ENCODE results near the gene PBOV1.

The PBOV1 gene

DNA sequence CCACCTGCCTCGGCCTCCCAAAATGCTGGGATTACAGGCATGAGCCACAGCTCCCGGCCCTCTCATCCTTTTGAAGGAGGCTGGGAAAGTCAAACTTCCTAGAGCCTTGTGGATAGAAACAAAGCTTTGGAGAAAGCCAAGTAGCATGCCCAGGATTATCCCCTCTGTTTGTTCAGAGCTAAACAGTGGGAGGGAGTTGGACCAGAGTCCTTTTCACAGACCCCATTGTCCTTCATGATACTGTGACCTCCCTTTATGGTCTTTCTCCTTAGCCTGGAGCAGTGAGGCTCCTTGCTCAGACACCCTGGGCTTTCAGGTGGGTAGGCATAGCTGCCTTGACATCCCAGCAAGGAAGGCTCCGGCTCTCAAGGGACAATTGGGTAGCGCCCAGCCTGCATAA, 31.1 kb downstream of the PBOV1 start:
- Histone ChIP-seq H3K36me3 (ENCODE audit: control insufficient read depth, insufficient read depth, low read length) (no peaks in the 10 kb centered on the region), H3K79me2 (peaks cover 28% of the 10 kb centered on the region), H3K27me3 (ENCODE audit: control insufficient read depth, insufficient read depth, low read length) (no peaks in the 10 kb centered on the region), H3K9me3 (ENCODE audit: control insufficient read depth, low read length) (no peaks in the 10 kb centered on the region), H3K9ac (no peak overlapping the region), H3K27ac (no peak overlapping the region), H3K4me2 (ENCODE audit: low read length) (no peak overlapping the region), H3K4me3 (ENCODE audit: low read depth, low read length) (no peak overlapping the region), H2AFZ (no peak overlapping the region), H3K4me1 (peaks cover 4% of the 10 kb centered on the region)
- TF ChIP-seq, protein P1, sequence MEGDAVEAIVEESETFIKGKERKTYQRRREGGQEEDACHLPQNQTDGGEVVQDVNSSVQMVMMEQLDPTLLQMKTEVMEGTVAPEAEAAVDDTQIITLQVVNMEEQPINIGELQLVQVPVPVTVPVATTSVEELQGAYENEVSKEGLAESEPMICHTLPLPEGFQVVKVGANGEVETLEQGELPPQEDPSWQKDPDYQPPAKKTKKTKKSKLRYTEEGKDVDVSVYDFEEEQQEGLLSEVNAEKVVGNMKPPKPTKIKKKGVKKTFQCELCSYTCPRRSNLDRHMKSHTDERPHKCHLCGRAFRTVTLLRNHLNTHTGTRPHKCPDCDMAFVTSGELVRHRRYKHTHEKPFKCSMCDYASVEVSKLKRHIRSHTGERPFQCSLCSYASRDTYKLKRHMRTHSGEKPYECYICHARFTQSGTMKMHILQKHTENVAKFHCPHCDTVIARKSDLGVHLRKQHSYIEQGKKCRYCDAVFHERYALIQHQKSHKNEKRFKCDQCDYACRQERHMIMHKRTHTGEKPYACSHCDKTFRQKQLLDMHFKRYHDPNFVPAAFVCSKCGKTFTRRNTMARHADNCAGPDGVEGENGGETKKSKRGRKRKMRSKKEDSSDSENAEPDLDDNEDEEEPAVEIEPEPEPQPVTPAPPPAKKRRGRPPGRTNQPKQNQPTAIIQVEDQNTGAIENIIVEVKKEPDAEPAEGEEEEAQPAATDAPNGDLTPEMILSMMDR (IDR thresholded peaks at IDR 0.05): no peak

DNA sequence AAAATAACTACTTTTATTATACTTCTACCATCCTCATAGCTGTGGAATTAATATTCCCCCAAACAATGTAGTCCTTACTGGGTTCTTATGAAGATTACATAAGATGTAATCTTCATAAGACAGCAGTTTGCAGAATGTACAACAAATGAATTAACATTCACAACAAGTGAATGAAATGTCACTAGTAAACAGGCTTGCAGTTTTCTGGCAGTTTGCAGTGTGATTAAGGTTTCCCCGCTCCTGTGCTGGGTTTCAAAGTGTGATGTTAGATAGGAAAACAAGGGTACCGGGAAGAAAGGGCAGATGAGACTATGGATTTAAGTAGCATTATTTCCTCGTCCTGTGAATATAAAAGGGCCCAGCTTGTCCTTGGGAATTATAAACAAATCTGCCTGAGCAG, 34.1 kb downstream of the PBOV1 start:
- Histone ChIP-seq H3K4me1 (peaks cover 4% of the 10 kb centered on the region), H3K79me2 (peaks cover 29% of the 10 kb centered on the region), H3K4me3 (ENCODE audit: low read depth, low read length) (no peak overlapping the region), H3K9me3 (ENCODE audit: control insufficient read depth, low read length) (no peaks in the 10 kb centered on the region), H3K36me3 (ENCODE audit: control insufficient read depth, insufficient read depth, low read length) (no peaks in the 10 kb centered on the region), H3K27me3 (ENCODE audit: control insufficient read depth, insufficient read depth, low read length) (no peaks in the 10 kb centered on the region), H3K9ac (no peak overlapping the region), H3K27ac (no peak overlapping the region), H3K4me2 (ENCODE audit: low read length) (no peak overlapping the region), H2AFZ (no peak overlapping the region)
- TF ChIP-seq, protein P1 (IDR thresholded peaks at IDR 0.05): no peak

DNA sequence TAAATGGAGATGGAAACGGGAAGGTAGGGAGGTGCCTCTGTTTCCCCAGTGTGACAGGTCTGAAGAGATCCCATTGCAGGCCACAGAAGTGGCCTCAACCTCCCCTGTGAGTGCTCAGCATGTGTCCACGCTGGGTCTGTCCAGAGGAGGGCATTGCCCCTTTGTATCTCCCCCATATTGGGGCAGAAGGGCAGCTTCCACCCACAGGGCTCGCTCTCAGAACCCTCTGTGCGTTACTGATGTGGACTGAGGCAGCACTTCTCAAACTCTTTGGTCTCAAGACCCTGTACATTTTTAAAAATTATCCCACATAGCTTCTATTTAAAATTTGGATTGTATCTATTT, 34.5 kb downstream of the PBOV1 start:
- Histone ChIP-seq H3K4me1 (peaks cover 4% of the 10 kb centered on the region), H3K27ac (no peak overlapping the region), H3K4me3 (ENCODE audit: low read depth, low read length) (no peak overlapping the region), H3K4me2 (ENCODE audit: low read length) (no peak overlapping the region), H3K79me2 (peaks cover 28% of the 10 kb centered on the region), H3K36me3 (ENCODE audit: control insufficient read depth, insufficient read depth, low read length) (no peaks in the 10 kb centered on the region), H3K27me3 (ENCODE audit: control insufficient read depth, insufficient read depth, low read length) (no peaks in the 10 kb centered on the region), H3K9ac (no peak overlapping the region), H3K9me3 (ENCODE audit: control insufficient read depth, low read length) (no peaks in the 10 kb centered on the region), H2AFZ (no peak overlapping the region)
- TF ChIP-seq, protein P1 (IDR thresholded peaks at IDR 0.05): no peak

DNA sequence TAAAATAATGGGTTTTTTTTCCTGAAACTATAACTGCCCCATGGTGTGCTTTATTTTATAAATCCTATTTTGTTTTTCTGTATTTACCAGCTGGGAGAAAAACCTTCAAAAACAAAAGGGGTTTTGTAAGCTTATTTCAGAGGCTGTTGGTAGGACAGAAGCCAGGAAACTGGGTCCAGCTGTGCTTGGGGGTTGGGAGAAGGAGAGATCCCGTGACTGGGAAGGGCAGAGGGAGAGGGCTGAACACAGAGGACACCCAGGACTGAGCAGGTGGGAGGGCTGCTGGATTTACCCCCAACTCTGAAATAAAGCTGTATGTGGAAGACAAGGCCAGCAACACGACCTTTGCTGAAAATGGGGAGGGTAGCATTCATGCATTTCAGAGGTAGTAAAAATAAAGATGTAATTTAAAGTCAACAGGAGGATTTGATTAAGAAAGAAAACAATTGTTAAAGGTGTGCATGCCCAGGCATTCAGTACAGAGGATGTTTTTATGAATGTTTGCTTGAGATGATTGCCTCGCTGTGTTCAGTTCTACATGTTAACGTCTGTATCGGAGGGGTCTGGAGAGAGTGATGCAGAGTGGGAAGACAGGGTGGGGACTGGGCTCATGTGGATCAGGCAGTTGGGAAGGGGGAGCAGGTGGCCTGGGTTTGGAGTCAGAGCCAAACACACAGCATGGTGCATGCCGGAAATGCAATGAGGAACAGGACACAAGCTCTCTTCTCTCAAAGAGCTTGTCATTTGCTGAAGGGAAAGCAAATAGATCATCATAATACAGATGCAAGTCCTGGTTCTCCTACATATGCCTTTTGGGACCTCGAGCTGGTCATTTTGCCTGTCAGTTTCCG, 35.1 kb downstream of the PBOV1 start:
- Histone ChIP-seq H3K36me3 (ENCODE audit: control insufficient read depth, insufficient read depth, low read length) (no peaks in the 10 kb centered on the region), H3K79me2 (peaks cover 28% of the 10 kb centered on the region), H3K9ac (no peak overlapping the region), H3K4me3 (ENCODE audit: low read depth, low read length) (no peak overlapping the region), H3K27me3 (ENCODE audit: control insufficient read depth, insufficient read depth, low read length) (no peaks in the 10 kb centered on the region), H3K9me3 (ENCODE audit: control insufficient read depth, low read length) (no peaks in the 10 kb centered on the region), H2AFZ (no peak overlapping the region), H3K4me1 (no peaks in the 10 kb centered on the region), H3K4me2 (ENCODE audit: low read length) (no peak overlapping the region), H3K27ac (no peak overlapping the region)
- TF ChIP-seq, protein P1 (IDR thresholded peaks at IDR 0.05): no peak

Data from parathyroid adenoma (tissue), 2 donors.